GM21528 (cell line): Measurements from ENCODE around the gene TBX21.
"Not testable (repeated sequence)": the region's sequence is repeated elsewhere in the genome, so short reads cannot be mapped to it uniquely, and the experiment has no call there.

Source experiments
- ATAC-seq: cut with Tn5 transposase; IDR thresholded peaks from one replicate; pipeline ENCODE4 v1.9.1; 2021; ENCODE audit warnings: mild to moderate bottlenecking, moderate library complexity; ENCODE audit not compliant: unreplicated experiment, low FRiP score

TBX21 gene

GRCh38 chr17:47760409-47761140 lies 27.5 kb downstream of the TBX21 start:
- ATAC-seq = no peak

GRCh38 chr17:47762728-47763127 lies 29.7 kb downstream of the TBX21 start:
- no peak for ATAC-seq

- no peak for ATAC-seq
These were observed 31.0 kb downstream of the TBX21 start for GRCh38 chr17:47763913-47764582.

GRCh38 chr17:47773649-47774048 lies 40.6 kb downstream of the TBX21 start:
- ATAC-seq = not testable (repeated sequence)

- no peak for ATAC-seq
These were observed 41.3 kb downstream of the TBX21 start for GRCh38 chr17:47774331-47774730.

GRCh38 chr17:47774987-47775580 lies 42.0 kb downstream of the TBX21 start:
- ATAC-seq = no peak

- ATAC-seq = no peak
These were observed 43.5 kb downstream of the TBX21 start for GRCh38 chr17:47776330-47777197.

- ATAC-seq = no peak
These were observed 45.2 kb downstream of the TBX21 start for GRCh38 chr17:47778184-47778635.

GRCh38 chr17:47781397-47781796 lies 48.4 kb downstream of the TBX21 start:
- no peak for ATAC-seq

- ATAC-seq = no peak
These were observed 52.6 kb downstream of the TBX21 start for GRCh38 chr17:47785538-47786123.

- ATAC-seq = no peak
These were observed 56.9 kb downstream of the TBX21 start for GRCh38 chr17:47789611-47790561.

GRCh38 chr17:47791025-47791424 lies 58.0 kb downstream of the TBX21 start:
- no peak for ATAC-seq

- ATAC-seq = no peak
These were observed 59.4 kb downstream of the TBX21 start for GRCh38 chr17:47792457-47792856.

- no peak for ATAC-seq
These were observed 59.9 kb downstream of the TBX21 start for GRCh38 chr17:47792979-47793378.
